Activated gamma-delta T cell (primary cell): ENCODE results near the gene CD244.
"Not testable (repeated sequence)": the region's sequence is repeated elsewhere in the genome, so short reads cannot be mapped to it uniquely, and the experiment has no call there.

Source experiments
- DNase-seq: peaks from one replicate; lab custom pipeline; 2025; lab: John Stamatoyannopoulos, UW

Gene CD244

DNA sequence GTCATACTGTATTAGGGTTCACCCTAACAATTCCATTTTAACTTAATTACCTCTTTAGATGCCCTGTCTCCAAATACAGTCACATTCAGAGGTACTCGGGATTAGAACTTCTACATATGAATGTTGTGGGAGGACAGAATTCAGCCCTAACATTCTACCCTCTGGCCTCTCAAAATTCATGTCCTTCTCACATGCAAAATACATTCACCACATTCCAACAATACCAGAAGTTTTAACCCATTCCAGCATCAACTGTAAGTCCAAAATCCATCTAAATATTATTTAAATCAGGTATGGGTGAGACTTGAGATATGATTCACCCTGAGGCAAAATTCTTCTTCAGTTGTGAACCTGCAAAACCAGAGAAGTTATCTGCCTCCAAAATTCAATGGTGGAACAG lies 52.2 kb downstream of the CD244 start:
- DNase-seq = no peak

DNA sequence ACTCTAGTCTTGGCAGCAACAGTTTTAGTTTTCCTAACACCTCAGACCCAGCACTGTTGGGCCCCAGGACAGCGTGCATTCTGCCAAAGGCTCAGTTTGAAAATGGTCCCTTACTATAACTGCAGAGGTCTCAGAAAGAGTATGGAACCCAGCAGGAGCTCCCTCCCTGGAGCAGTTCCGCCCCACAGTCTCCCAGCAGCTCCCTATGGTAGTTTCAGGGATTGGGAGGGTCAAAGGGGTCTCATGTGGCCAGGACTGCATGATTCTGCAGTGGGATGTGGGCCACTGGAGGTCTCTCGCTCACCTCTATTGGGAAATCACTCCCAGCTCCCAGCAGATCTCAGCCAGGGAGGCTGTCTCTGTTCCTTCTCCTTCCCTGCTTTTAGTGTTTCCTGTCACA lies 54.4 kb downstream of the CD244 start:
- DNase-seq = no peak

DNA sequence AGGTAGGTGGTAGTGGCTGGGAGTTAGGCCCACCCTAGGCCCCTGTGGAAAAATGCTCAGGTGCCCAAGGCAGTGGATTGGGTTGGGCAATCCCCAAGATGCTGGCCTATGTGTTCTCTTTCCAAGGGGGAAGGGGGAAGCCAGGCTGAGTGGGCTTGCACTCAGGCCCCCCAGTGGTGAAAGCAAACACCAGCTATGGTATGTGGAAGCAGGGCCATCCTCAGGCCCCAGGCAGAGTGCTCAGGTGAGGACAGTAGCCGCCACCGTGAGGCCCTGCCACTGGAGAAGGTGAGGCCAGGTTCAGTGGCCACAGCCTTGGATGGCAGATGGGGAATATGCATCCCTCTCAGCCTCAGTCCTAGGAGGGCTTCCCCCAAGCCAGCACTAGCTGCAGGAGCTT lies 54.9 kb downstream of the CD244 start:
- DNase-seq = no peak

- DNase-seq = no peak
Observed at GRCh38 chr1:160807247-160807646, 55.4 kb downstream of the CD244 start.

- no peak for DNase-seq
Observed at GRCh38 chr1:160806784-160807183, 55.9 kb downstream of the CD244 start.

- DNase-seq = no peak
Observed at GRCh38 chr1:160806109-160806665, 56.5 kb downstream of the CD244 start.

- DNase-seq = no peak
Observed at GRCh38 chr1:160801836-160802580, 60.7 kb downstream of the CD244 start.

- DNase-seq = no peak
Observed at GRCh38 chr1:160800645-160801408, 61.9 kb downstream of the CD244 start.

- no peak for DNase-seq
Observed at GRCh38 chr1:160800142-160800541, 62.5 kb downstream of the CD244 start.

- no peak for DNase-seq
Observed at GRCh38 chr1:160799641-160800040, 63.0 kb downstream of the CD244 start.

GRCh38 chr1:160798439-160798838 lies 64.2 kb downstream of the CD244 start:
- no peak for DNase-seq

GRCh38 chr1:160797861-160798273 lies 64.8 kb downstream of the CD244 start:
- no peak for DNase-seq

GRCh38 chr1:160797271-160797709 lies 65.4 kb downstream of the CD244 start:
- no peak for DNase-seq

- DNase-seq = no peak
Observed at GRCh38 chr1:160795951-160796383, 66.7 kb downstream of the CD244 start, which contains the start of gene LY9. Gene LY9, plus strand, starts transcription at chr1:160796174. Its CDS starts 14 bp downstream, at chr1:160796188.

DNA sequence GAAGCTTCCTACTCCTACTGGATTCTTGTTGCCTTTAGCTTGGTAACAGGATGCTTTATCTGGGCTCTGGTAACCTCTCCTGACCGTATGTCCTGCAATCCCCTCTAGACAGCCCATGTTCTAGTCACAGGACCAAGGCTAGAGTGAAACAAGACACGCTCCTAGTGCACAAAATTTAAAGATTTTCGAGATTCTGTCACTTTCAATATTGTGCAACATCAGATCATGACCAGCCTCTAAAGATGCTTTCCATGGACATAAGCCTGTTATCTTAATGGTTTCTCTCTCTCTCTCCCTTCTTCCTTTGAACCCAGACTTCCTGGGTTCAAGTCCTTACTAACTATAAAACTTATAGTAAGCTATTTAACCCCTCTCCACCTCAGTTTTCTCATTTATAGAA lies 68.3 kb downstream of the CD244 start:
- DNase-seq = no peak

DNA sequence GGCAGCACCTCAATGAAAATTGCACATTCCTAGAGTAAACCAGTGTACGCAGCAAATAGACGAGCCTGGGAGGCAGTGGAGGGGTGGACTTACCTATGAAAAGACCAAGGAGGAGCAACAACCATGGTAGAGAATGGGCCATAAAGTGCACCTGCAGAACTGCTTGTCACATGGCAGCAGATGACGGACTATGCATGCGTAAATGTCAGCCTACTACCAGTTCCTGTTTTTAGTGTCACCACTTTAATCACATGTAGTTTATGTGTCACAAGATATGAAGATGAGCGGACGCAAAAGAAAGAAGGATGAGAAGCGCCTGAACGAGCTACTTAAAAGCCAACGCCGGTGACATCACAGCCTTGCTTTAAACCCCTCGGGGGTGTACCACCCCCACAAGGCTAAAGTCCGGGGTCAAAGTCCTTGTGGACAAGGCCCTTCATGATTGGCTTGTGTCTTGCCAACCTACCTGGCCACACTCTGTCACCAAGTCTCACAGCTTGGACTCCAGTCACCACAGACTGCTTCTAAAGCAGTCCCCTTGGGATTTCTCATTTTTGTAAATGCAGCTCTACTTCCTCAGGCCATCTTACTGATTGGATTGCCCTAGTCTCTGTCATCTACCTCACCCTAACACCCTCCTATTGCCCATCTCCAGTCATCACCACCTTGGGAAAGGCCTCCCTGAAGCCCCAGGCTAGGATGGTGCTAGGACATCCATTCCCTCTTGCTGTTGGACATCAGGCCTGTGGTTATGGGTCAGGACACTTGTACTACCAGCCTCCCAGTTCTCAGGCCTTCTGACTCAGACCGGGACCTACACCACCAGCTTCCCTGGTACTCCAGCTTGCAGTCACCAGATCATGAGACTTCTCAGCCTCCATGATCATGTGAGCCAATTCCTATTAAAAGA lies 72.7 kb downstream of the CD244 start:
- no peak for DNase-seq

DNA sequence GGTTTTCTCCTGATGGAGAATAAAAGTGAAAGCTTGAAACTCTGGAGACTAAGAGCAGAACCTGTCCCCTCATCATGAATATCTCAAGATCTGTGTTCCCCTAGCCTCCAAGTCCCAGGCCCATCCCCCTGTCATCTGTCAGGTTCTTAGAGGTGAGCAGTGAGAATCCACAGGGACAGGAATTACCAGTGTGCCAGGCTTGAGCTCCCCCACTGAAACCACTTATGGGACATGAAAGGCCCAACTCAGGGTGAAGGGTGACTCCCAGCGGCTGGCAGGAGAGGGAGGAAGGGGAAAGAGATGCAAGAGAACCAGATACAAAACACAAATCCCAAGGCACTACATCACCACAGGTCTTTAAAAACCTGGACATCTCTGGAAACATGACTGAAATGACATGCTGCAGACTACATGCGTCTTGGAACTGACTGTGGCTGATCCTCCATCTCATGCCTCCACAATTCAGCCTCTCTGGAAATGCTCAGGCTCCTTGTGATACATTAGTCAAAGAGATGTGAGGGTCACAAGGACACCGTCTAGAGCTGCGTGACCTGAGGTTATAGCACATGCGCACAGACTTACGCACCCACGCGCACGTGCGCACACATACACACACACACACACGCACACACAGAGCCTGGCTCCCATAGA lies 73.5 kb downstream of the CD244 start:
- DNase-seq = no peak

DNA sequence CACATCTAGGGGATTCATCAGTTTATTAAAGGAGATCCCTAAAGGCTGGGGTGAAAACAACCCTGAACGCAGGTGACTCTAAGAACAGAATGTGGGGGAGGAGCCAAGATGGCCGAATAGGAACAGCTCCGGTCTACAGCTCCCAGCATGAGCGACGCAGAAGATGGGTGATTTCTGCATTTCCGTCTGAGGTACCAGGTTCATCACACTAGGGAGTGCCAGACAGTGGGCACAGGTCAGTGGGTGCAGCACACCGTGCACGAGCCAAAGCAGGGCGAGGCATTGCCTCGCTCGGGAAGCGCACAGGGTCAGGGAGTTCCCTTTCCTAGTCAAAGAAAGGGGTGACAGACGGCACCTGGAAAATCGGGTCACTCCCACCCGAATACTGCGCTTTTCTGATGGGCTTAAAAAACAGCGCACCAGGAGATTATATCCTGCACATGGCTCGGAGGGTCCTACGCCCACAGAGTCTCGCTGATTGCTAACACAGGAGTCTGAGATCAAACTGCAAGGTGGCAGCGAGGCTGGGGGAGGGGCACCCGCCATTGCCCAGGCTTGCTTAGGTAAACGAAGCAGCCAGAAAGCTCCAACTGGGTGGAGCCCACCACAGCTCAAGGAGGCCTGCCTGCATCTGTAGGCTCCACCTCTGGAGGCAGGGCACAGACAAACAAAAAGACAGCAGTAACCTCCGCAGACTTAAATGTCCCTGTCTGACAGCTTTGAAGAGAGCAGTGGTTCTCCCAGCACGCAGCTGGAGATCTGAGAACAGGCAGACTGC lies 79.5 kb downstream of the CD244 start:
- not testable (repeated sequence) for DNase-seq

GRCh38 chr1:160781914-160782689 lies 80.6 kb downstream of the CD244 start:
- DNase-seq = no peak
